ENCODE results near the gene MVB12B.

MVB12B gene

DNA sequence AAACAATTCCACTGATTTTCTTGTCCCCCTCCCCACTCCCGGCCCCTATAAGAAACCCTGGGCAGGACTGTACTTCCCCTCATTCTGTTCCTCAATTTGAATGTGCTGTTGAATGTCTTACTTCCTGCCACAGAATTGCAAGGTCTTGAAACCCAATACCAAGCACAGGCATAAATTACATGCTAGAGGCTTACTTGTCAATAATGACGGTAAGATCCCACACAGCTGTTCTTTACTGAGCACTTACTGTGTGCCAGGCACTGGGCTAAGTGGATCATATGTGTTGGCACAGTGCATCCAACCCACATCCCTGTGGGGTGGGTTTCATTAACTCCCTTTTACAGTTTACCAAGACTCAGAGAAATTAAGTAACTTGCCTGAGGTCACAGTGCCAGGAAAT is 63.4 kb downstream of the MVB12B start:
- no peak for DNase-seq

- DNase-seq: no peak
Observed at GRCh38 chr9:126390923-126391322, 64.3 kb downstream of the MVB12B start.

DNA sequence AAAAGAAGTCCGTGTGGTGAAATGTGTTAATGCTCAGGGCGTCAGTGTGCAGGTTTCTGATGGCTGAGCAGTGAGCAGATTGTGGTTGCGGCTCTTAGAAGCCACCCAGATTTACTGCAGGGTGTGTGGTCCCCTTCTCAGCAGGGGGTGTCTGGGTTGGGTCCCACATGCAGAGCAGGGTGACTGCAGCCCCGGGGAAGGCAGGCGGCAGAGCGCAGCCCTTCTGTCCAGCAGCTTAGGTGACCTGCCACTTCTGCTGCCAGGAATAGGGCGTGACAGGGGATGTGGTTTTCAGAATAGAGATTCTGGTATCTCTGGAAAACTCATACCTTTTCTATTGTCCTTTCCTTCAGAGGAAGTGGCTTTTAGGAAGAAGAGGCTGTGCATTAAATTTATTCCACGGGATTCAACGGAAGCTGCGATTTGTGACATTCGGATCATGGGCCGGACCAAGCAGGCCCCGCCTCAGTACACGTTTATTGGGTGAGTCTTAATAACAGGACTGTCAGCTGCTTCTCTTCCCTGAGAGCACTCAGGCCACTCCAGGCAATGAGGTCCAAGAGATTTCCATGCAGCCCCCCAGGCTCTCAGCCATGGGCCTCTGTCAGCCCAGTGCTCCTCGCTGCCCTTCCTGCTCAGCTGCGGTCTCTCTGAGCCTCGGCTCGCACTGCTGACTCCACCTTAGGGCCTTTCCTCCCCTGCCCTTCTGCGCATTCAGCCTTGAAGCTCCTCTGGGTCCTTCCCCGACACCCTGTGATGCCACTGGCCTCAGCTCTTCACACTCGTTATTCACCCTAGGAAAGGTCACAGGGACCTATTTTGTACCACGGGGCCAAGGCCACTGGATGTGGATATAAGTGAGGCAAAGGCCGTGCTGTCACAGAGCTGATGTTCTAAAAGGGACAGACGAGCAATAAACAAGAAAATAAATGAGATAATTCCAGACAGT is 65.4 kb downstream of the MVB12B start:
- no peak for DNase-seq

DNA sequence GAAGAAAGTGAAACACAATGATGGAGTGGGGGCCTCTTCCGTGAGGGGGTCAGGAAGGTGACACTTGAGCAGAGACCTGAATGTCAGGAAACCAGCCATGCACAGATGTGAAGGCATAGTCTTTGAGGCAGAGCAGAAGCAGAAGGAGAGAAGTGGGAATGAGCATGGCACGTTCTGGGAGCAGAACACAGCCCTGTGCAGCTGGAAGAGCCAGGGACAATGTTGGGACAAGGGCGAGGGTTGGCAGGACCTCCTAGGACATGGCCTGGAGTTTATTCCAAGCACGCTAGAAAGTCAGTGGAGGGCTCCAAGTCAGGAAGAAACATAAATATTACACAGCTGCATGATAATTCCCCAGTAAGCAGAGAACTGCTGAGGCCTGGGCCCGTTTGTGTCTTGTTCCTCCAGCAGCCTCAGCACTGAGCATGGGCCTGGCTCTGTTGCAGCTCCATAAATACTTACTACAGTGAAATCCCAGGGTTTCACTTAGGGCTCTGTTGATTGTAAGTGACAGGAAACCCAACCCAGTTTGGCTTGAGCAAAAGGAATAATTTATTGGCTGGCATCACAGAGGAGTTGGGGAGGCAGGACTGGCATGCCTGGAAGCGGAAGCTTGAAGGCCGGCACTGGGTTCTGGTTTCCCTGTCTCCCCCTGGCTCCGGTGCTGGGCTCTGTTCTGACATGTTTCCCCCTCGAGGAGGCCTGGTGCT is 66.2 kb downstream of the MVB12B start:
- no peak for DNase-seq

DNA sequence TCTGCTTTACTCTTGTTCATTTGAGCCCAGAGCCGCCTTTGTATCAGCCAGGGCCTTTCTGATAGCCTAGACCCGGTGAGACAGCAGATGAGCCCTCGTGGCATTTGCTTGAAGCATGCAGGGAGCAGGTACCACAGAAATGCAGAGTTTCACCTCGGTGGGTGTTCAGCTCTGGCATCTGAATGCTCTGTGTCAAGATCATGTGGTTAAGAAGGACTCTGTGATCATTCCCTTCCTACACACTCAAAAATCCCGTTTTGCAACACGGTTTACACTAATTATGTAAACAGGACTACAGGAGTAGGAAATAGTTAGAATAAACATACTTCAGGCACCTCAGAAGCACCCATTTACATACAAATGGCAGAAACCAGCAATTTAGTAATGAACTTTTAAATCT is 67.2 kb downstream of the MVB12B start:
- no peak for DNase-seq

DNA sequence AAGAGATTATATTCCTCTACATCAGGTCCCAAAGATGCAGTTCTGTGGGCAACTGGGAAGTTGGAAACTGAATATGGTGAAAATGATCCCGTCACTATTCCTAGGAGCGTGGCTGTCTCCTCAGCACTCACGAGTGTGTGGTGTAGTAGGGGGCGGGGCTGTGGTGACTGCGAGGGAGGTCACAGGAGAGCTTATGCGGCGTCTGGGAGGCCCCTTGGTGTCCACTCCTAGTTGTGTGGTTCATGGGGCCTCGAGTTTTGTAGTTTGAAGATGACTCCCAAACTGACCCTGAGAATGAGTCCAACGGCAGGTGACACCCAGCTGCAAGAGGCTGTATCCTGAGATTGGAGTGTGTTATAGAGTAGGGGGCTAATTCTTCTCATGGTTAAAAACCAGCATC is 68.2 kb downstream of the MVB12B start:
- no peak for DNase-seq

- no peak for DNase-seq
Observed at GRCh38 chr9:126395439-126396212, 69.0 kb downstream of the MVB12B start.

DNA sequence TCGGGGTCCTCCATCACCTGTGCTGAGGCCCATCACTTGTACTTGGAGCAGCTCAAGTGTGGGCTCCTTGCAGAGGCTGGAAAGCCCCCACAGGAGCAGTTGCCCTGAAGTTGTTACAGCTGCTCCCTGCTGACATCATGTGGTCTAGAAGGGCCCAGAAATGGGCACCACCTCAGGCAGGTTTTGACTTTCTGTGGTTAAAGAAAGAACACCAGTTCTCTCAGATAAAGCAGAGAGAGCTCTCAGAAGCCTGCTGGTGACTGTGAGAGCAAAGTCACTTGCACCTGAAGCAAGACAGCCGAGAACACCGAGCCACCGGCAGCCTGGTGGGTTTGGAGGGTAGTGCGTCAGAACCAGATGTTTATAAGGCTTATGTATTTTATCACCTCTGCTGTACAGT is 70.4 kb downstream of the MVB12B start:
- DNase-seq: no peak

GRCh38 chr9:126398403-126399058 is 71.9 kb downstream of the MVB12B start:
- DNase-seq: peak; percentile 52

DNA sequence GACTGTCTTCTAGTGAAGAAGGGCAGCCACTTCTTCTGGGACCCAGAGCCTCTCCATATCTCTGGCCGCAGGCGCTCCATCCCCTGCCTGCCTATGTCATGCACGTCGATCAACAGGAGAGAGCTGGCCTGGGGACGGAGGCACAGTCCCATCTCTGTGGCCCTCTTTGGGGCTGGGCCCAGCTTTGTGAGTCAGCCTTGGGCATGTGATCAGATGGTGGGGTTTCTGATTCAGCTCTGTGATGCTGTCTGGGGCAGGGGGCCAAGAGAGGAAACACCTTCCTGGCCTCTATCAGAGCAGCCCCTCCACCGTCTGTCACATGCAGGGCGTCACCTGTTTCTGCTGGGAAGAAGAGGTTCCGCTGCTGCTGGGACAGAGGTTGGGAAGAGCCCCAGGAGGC is 72.6 kb downstream of the MVB12B start:
- no peak for DNase-seq

GRCh38 chr9:126399789-126400188 is 73.2 kb downstream of the MVB12B start:
- no peak for DNase-seq

DNA sequence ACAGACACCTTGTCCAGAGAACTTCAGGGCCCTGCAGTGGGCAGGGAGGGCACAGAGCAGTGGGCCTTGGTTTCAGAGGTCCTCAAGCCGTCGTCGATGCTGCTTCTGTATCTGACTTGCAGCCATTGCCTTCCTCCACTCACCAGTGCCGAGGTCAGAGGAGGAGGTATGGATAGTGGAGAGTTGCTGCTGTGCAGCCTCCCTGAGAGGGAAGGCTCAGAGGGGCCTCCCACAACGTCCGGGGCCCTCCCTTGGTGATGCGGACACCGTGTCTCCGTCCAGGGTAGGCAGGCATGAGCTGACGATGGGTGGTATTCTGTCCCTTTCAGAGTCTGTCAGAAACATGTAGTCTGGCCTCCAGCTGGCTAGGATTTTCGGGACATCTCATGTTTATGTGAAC is 73.9 kb downstream of the MVB12B start:
- DNase-seq: no peak

GRCh38 chr9:126401107-126401506 is 74.5 kb downstream of the MVB12B start:
- DNase-seq: no peak

- DNase-seq: no peak
Observed at GRCh38 chr9:126401581-126401980, 75.0 kb downstream of the MVB12B start.

DNA sequence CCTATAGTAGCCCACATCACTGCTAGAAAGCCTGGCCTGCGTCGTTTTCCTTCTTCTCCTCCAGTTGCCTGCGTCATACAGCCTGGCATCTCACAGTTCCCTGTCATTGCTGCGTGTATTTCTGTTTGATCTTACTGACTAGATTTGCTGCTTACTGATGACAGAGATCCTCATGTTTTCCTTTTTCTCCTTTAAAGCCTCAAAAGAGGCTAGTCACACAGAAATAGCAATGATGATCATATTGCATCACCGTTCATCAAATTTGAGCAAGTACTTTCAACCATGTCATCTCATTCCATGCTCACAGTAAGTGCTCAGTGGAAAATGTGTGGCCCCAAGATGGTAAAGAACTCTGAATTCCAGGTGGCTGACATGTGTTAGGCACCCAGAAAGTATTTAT is 76.8 kb downstream of the MVB12B start:
- no peak for DNase-seq

DNA sequence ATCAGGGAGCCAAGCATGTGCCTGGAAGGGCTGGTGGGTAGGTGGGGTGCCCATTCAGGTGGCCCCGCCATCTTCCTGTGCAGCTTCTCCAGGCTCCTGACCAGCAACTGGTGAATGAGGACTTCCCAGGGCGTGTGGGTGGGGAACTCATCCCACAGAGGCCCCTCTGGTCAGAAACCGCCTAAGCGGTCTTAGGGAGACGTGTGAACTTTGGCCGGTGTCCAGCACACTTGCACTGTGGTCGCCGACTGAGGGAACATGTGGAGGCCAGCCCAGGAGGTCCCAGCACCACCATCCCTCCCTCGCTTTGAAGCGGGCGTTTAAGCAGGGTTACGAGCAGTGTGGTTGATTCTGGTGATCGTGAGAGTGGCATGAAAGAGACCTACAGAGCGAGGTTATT is 77.8 kb downstream of the MVB12B start:
- DNase-seq: no peak

GRCh38 chr9:126406075-126406667 is 79.5 kb downstream of the MVB12B start:
- DNase-seq: no peak

- DNase-seq: no peak
Observed at GRCh38 chr9:126407114-126407870, 80.7 kb downstream of the MVB12B start.

- DNase-seq: no peak
Observed at GRCh38 chr9:126408004-126408403, 81.4 kb downstream of the MVB12B start.

GRCh38 chr9:126410229-126410628 is 83.6 kb downstream of the MVB12B start:
- DNase-seq: no peak

- DNase-seq: no peak
Observed at GRCh38 chr9:126411225-126411947, 84.8 kb downstream of the MVB12B start.
